HG03175 (cell line): ENCODE data around the gene PGP.

Experiments used
- ATAC-seq: cut with Tn5 transposase; IDR thresholded peaks from one replicate; pipeline ENCODE4 v1.9.1; 2021; ENCODE audit warnings: mild to moderate bottlenecking, moderate library complexity; ENCODE audit not compliant: unreplicated experiment

PGP gene

DNA sequence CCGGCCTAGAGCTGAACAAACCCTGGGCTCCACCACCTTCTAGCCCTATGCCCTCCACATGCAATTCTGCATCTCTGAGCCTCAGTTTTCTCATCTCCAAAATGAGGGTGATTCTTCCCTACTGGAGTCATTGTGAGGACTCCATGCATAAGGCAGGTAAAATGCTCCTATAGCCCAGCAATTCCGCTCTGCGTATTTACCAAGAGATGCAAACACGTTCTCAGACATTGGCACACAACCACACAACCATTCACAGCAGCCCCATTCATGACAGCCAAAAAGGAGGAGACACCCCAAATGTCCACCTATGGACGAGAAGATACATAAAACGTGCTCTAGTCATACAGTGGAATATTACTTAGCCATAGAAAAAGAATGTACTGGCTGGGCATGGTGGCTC lies 14.3 kb downstream of the PGP start:
- no peak for ATAC-seq

DNA sequence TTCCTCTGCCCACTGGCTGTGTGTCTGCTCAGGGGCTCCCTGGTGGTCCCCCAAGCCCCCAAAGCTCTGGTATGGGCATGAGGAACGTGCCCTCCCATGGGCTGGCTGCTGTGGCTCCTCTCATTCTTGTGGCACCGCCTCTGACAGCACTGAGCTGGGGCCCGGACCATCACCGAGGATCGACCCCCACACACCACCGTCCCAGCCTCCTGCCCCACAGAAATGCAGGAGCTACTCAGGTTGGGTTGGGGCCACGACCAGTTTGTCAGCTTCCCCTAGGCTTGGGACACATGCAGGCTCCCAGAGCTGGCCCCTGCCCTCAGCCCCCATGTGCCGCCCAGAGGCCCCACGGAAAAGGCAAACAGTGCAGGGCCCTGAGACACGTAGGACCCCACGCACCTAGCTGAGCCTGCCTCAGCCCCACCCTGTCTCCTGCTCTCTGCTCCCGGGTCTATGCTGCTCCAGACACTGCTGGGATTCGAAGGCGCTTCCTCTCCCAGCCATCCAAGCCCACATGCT lies 15.0 kb downstream of the PGP start:
- ATAC-seq = no peak

GRCh38 chr16:2199095-2199494 lies 15.5 kb downstream of the PGP start:
- no peak for ATAC-seq

- no peak for ATAC-seq
These were observed 16.4 kb downstream of the PGP start for GRCh38 chr16:2198283-2198682.

DNA sequence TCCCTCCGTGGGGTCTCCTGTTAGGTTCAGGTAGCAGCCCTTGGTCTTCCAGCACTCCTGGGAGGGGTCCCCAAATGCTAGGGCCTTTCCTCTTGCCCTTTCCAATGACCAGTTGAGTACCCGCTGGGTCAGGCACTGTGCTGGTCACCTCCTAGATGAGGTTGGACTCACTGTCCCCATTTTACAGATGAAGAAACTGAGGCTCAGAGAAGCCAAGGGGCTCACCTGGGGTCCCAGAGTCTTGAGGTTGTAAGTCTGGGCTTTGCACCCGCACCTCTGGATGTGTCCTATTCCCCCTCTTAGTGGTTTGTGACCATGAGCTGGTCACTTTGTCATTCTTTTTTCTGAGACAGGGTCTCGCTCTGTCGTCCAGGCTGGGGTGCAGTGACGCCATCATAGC lies 16.9 kb downstream of the PGP start:
- ATAC-seq = no peak

DNA sequence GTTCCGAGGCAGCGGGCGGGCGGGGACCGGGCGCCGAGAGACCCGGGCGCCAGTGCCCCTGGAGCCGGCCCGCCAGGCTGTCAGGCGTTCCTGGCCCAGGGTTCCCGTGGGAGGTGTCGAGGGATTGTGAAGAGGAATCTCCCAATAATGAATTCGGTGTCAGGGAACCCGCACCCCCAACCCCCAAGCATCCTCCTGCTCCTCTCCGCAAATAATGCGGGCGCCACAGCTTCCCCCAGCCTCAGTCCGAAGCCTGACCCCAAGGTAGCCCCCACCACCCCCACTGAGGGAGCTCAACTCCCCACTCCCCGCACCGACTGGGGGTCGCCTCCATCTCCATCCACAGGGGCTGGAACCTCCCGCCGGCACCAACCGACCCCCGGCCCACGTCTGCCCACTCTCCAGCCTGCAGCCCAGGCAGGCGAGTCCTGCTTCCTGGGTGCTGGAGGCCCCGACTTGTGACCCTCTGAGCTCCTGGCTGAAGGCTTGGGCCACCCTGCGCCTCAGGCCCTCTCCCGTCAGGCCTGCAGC lies 17.6 kb downstream of the PGP start:
- ATAC-seq = no peak

DNA sequence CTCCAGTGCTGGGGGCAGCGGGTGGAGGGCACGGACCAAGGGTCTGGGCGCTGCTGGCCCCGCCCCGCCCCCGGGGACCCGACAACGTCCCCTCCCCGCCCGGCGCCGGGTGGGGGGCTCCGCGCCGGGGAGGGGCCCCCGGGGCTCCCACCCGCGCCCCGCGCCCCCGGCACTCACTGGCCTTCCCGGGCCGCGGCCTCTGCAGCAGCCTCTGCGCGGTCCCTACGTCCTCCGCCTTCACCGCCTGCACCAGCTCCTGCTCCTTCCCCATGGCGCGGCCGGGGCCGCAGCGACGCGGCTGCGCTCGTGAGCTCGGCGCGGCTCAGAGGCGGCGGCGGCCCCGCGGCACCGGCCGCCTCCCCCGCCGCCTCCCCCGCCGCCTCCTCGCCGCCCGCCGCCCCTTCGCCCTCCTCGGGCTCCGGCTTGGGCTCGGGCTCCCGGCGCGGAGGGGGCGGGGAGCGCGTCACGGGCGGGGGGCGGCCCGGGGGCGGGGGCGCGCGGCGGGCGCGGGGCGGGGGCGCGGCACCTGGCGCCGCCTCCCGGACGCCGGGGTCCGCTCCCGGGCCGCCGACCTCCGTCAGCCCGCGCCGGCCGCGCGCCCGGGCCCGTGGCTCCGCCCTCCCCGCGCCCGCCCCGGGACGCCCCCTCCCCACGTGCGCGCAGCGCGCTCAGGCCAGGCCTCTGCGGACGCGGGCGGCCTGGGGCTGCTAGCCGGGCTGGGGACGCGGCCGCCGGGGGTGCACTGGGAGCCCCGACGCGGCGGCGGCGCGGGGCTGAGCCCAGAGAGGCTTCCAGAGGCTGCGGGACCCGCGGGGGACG lies 18.3 kb downstream of the PGP start, which contains the start of gene CASKIN1:
Gene CASKIN1 (minus strand): TSS at position 444 of the 819 bp plus-strand sequence. CDS start 173 bp downstream, at position 271.
- ATAC-seq = no peak

DNA sequence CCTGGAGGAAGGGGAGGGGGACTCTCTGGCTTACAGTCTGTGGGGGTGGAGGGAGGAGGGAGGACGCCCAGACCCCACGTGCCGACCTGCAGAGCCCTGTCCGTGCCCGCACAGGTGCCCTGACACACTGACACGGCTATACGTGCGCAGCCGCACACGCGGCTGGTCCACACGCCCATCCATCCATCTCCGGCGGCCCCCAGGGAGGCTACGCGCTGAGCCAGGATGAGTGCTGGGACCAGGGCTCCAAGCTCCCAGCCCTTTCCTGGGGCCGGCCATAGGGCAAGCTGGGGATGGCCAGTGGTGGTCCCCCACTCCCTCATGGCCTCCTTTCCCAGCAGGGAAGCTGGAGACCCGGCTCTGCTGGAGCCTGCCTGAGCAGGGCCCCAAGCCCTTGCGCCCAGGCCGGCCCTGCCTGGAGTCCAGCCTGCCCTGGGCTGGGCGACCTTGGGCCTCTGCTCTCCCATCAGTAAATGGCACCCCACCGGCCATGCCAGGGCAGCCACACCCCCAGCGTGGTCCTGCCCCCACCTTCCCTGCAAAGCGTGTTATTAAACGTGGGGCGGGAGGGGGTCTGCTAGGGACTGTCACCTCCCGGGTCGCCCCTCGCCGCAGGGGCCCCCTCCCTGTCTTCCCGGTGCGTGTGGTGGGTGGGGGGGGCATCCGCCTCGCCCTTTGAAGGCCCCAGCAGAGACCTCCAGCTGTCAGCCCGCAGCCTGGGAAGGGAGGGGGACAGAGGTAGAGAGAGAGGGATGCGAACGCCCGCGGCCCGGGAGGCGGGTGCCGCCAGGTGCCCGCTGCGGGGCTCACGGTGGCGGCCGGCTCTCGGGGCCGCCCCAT lies 19.1 kb downstream of the PGP start:
- no peak for ATAC-seq

GRCh38 chr16:2194852-2195321 lies 19.8 kb downstream of the PGP start:
- ATAC-seq = no peak

GRCh38 chr16:2194166-2194834 lies 20.3 kb downstream of the PGP start:
- ATAC-seq = no peak

GRCh38 chr16:2191446-2191706 lies 23.3 kb downstream of the PGP start:
- ATAC-seq = no peak

- no peak for ATAC-seq
These were observed 23.8 kb downstream of the PGP start for GRCh38 chr16:2190659-2191445.

DNA sequence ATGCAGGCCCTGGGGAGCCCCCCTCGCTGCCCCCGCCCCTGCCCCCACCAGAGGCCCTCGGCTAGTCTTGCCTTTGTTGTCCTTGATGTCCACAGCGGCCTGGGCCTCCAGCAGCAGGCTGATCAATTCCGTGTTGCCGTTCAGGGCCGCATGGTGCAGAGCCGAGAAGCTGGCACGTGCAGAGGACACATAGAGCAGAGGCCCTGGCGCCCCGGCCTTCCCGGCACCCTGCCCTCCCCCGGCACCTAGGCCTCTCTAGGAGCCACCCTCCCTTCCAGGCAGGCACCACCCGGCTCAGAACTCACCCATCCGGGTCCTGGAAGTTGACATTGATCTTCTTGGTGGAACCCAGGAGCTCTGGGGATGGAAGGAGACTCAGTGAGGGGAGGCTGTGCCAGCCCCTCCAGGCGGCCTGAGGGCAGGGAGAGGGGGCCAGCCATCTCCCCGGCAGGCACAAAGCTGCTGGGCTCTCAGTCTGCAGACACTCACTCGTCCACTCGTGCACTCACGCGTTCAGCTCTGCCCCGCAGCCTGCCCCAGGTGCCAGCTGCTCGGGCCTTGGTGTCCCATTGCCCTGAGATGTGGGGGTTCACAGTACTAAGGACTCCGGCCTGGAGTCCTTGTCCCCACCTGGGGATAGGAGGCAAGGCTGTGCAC lies 24.5 kb downstream of the PGP start:
- no peak for ATAC-seq

GRCh38 chr16:2189252-2189893 lies 25.3 kb downstream of the PGP start:
- ATAC-seq = no peak

DNA sequence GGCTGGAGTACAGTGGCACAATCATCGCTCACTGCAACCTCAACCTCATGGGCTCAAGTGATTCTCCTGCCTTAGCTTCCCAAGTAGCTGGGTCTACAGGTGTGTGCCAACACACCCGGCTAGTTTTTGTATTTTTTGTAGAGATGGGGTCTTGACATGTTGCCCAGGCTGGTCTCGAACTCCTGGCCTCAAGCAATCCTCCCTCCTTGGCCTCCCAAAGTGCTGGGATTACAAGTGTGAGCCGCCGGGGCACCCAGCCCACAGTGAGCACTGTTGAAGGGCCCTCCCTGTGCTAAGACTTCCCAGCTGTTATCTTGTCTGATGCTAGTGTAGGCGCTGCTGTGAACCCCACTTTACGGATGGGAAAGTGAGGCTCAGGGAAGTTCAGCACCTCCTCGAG lies 26.2 kb downstream of the PGP start:
- no peak for ATAC-seq

GRCh38 chr16:2187212-2187611 lies 27.4 kb downstream of the PGP start:
- no peak for ATAC-seq

- no peak for ATAC-seq
These were observed 28.1 kb downstream of the PGP start for GRCh38 chr16:2186505-2186904.

DNA sequence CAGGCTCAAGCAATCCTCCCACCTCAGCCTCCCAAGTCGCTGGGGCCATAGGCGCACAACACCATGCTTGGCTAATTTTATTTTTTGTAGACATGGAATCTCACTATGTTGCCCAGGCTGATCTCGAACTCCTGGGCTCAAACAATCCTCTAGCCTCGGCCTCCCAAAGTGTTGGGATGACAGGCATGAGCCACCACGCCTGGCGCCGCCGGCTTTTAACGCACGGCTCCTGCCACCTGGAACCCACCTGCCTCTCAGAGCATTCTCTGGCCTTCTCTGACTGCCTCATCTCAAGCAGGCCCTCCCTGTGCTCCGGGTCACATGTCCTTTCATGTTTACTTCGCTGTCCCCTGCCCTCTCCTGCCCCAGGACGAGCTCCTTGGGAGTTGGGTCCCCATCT lies 28.6 kb downstream of the PGP start:
- ATAC-seq = no peak

DNA sequence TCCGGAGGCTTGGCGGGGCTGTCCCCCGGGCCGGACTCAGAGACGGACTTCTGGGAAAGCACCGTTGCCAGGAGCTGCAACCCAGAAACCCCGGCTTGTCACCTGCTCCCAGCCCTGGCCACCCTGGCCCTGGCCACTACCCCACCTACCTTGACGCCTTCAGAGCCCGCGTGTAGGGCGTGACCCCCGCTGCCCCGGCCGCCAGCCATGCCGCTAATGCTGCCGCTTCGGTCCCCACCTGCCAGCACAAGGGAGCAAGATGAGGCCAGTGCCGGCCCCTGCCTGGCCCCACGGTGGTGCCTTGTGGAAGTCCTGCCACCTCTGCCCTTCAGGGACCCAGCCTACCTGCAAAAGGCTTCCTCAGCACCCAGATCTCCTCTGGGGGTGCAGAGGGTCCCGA lies 29.7 kb downstream of the PGP start:
- no peak for ATAC-seq
